Neural progenitor cell (in vitro differentiated cells): ENCODE measurements around the gene BRINP2. TPM values are rescaled to one million over a fixed set of nuclear protein-coding genes. Genes with fewer than 3 reads are reported as not detected.

Source experiments
- DNase-seq: peaks from one replicate; pipeline ENCODE4 v3.0.0-alpha.2; 2016; ENCODE audit warnings: low spot score
- H2AFZ ChIP-seq: fragments of 200-600 bp; sonication (generic); replicated peaks from 2 replicates; pipeline ENCODE4 v1.6.1; 2016; ENCODE audit warnings: antibody characterized with exemption
- H3F3A ChIP-seq: fragments of 200-600 bp; sonication (generic); 2 replicates; pipeline ENCODE4 v1.6.1; 2016; ENCODE audit warnings: antibody characterized with exemption, low read depth
- H3K27ac ChIP-seq: fragments of 200-600 bp; sonication (generic); 2 replicates; pipeline ENCODE4 v1.5.1; 2016; ENCODE audit warnings: mild to moderate bottlenecking
- H3K27me3 ChIP-seq: fragments of 200-600 bp; sonication (generic); 2 replicates; pipeline ENCODE4 v1.6.1; 2016; ENCODE audit warnings: mild to moderate bottlenecking, moderate library complexity
- H3K36me3 ChIP-seq: fragments of 200-600 bp; sonication (generic); 2 replicates; pipeline ENCODE4 v1.5.1; 2016
- H3K4me1 ChIP-seq: fragments of 200-600 bp; sonication (generic); 2 replicates; pipeline ENCODE4 v1.6.1; 2016; ENCODE audit warnings: mixed run types
- H3K4me2 ChIP-seq: fragments of 200-600 bp; sonication (generic); 2 replicates; pipeline ENCODE4 v1.6.1; 2016
- H3K4me3 ChIP-seq: fragments of 200-600 bp; sonication (generic); 2 replicates; pipeline ENCODE4 v1.5.1; 2016
- H3K79me2 ChIP-seq: fragments of 200-600 bp; sonication (generic); 2 replicates; pipeline ENCODE4 v1.6.1; 2016; ENCODE audit warnings: low read depth
- H3K9ac ChIP-seq: fragments of 200-600 bp; sonication (generic); 2 replicates; pipeline ENCODE4 v1.6.1; 2016
- H3K9me3 ChIP-seq: fragments of 200-600 bp; sonication (generic); 2 replicates; pipeline ENCODE4 v1.5.1; 2016; ENCODE audit warnings: low read depth
- H4K20me1 ChIP-seq: fragments of 200-600 bp; sonication (generic); 2 replicates; pipeline ENCODE4 v1.6.1; 2016; ENCODE audit warnings: low read depth
- H3K27ac Mint-ChIP-seq: 3 replicates; pipeline ENCODE4 v1.8.0; 2021; ENCODE audit warnings: mixed read lengths
- H3K27me3 Mint-ChIP-seq: 2 replicates; pipeline ENCODE4 v1.8.0; 2022; ENCODE audit warnings: low read depth, mild to moderate bottlenecking, inconsistent platforms, moderate library complexity, mixed read lengths; ENCODE audit not compliant: insufficient read depth
- H3K36me3 Mint-ChIP-seq: 3 replicates; pipeline ENCODE4 v1.8.0; 2021; ENCODE audit warnings: mixed read lengths
- H3K4me1 Mint-ChIP-seq: 3 replicates; pipeline ENCODE4 v1.8.0; 2021; ENCODE audit warnings: mixed read lengths
- H3K4me3 Mint-ChIP-seq: 3 replicates; pipeline ENCODE4 v1.8.0; 2021; ENCODE audit warnings: mild to moderate bottlenecking, moderate library complexity, mixed read lengths
- H3K9me3 Mint-ChIP-seq: 3 replicates; pipeline ENCODE4 v1.8.0; 2020; ENCODE audit warnings: mixed read lengths
- CTCF ChIP-seq: fragments of 200-600 bp; sonication (generic); IDR thresholded peaks from 2 replicates; pipeline ENCODE4 v1.5.1; 2017; ENCODE audit warnings: antibody characterized with exemption, mild to moderate bottlenecking
- EZH2 ChIP-seq: fragments of 200-600 bp; sonication (generic); IDR thresholded peaks from 2 replicates; pipeline ENCODE4 v1.6.1; 2017; ENCODE audit warnings: antibody characterized with exemption, mild to moderate bottlenecking, moderate library complexity
- EZH2phosphoT487 ChIP-seq: fragments of 200-600 bp; sonication (generic); IDR thresholded peaks from 2 replicates; pipeline ENCODE4 v1.6.1; 2017; ENCODE audit warnings: antibody characterized with exemption
- total RNA-seq: library from RNA; depleted of rRNA; stranded (reverse); fragments of >200 nt; gene quantifications from 2 replicates; pipeline ENCODE4 v1.2.3, GENCODE V29; 2015; ENCODE audit warnings: low replicate concordance

The BRINP2 gene
- total RNA-seq, 1 donor from 2014 or later, result not detected

GRCh38 chr1:177305040-177306018, 134.6 kb downstream of the BRINP2 start:
- Mint-ChIP-seq H3K4me3 (no peak overlapping the region), H3K27me3 (no peaks in the 10 kb centered on the region), H3K9me3 (no peaks in the 10 kb centered on the region), H3K36me3 (no peaks in the 10 kb centered on the region), H3K27ac (peak overlapping the region; percentile 3), H3K4me1 (peaks cover 19% of the 10 kb centered on the region)
- H3K4me2 ChIP-seq, result no peak overlapping the region
- no peak overlapping the region for H3K9ac ChIP-seq
- H3K9me3 ChIP-seq, result no peaks in the 10 kb centered on the region
- no peak overlapping the region for H3K4me3 ChIP-seq
- H3K27me3 ChIP-seq, result no peaks in the 10 kb centered on the region
- DNase-seq, result no peak
- no peak overlapping the region for H3K27ac ChIP-seq
- H2AFZ ChIP-seq, result no peak overlapping the region
- no peaks in the 10 kb centered on the region for H3K36me3 ChIP-seq
- H3K4me1 ChIP-seq, result peaks cover 23% of the 10 kb centered on the region
- H3K79me2 ChIP-seq, result no peaks in the 10 kb centered on the region
- no peak for TF ChIP-seq CTCF
- no peak for TF ChIP-seq EZH2
- no peak for TF ChIP-seq EZH2phosphoT487
- no peaks in the 10 kb centered on the region for H4K20me1 ChIP-seq
- no peaks in the 10 kb centered on the region for H3F3A ChIP-seq

DNA sequence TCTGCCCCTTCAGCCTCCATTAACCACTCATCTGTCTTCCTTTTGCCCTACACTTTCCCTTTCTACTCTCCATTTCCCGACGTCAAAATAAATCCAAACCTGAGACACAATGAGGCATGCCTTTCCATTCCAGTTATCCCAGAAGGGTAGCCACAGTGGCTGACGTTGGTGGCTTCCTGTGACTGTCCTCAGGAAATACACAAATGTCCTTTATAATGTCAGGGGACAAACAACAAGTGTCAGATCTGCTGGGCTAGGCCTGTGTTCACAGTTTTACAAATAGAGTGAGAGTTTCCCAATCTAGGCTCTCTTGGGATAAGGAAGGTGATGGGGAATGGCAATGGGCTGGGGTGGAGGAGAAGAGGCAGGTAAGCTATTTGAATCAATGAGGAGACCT, 135.3 kb downstream of the BRINP2 start:
- no peak for TF ChIP-seq EZH2
- TF ChIP-seq CTCF, result no peak
- TF ChIP-seq EZH2phosphoT487, result no peak
- Histone ChIP-seq H2AFZ (no peak overlapping the region), H3K27ac (no peak overlapping the region), H3K27me3 (no peaks in the 10 kb centered on the region), H3K9ac (no peak overlapping the region), H3K79me2 (no peaks in the 10 kb centered on the region), H3K4me3 (no peak overlapping the region), H3F3A (peaks cover 2% of the 10 kb centered on the region), H3K36me3 (no peaks in the 10 kb centered on the region), H3K4me1 (peaks cover 30% of the 10 kb centered on the region), H3K4me2 (no peak overlapping the region), H3K9me3 (no peaks in the 10 kb centered on the region), H4K20me1 (no peaks in the 10 kb centered on the region)
- Mint-ChIP-seq H3K9me3 (no peaks in the 10 kb centered on the region), H3K27me3 (no peaks in the 10 kb centered on the region), H3K4me3 (no peak overlapping the region), H3K4me1 (peaks cover 26% of the 10 kb centered on the region), H3K27ac (peak overlapping the region; percentile 3), H3K36me3 (no peaks in the 10 kb centered on the region)
- DNase-seq, result no peak

DNA sequence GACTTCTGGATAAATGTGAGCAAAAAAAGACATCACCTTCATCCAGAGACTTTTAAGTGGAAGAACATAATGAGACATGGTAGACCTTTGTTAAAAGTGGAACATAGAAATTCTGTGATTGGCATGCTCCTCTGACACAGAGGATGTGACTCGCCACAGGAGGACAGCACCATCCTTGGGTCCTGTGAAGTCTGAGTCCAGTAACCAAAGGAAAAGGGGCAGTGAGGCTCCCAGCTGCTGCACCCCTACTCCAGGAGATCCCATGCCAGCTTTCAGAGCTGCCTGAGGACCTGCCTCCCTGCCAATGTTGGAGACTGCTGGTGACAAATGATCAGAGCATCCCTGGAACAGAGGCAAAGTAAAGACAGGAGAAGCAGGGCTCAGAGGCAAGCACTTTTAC, 136.2 kb downstream of the BRINP2 start:
- Histone ChIP-seq H3K4me2 (no peak overlapping the region), H3K9ac (no peak overlapping the region), H3K36me3 (no peaks in the 10 kb centered on the region), H3K9me3 (no peaks in the 10 kb centered on the region), H3K4me3 (no peak overlapping the region), H2AFZ (no peak overlapping the region), H3K79me2 (no peaks in the 10 kb centered on the region), H3K27me3 (no peaks in the 10 kb centered on the region), H3K4me1 (peaks cover 39% of the 10 kb centered on the region), H3K27ac (no peak overlapping the region), H3F3A (peaks cover 3% of the 10 kb centered on the region), H4K20me1 (no peaks in the 10 kb centered on the region)
- no peaks in the 10 kb centered on the region for H3K36me3 Mint-ChIP-seq
- H3K27me3 Mint-ChIP-seq, result no peaks in the 10 kb centered on the region
- H3K4me1 Mint-ChIP-seq, result peaks cover 34% of the 10 kb centered on the region
- TF ChIP-seq EZH2 (no peak), CTCF (no peak), EZH2phosphoT487 (no peak)
- no peak for DNase-seq
- no peak overlapping the region for H3K4me3 Mint-ChIP-seq
- no peaks in the 10 kb centered on the region for H3K9me3 Mint-ChIP-seq
- H3K27ac Mint-ChIP-seq, result no peak overlapping the region
